HG02759 (cell line): ENCODE results near the gene DGCR6L.
"Not testable (repeated sequence)": the region's sequence is repeated elsewhere in the genome, so short reads cannot be mapped to it uniquely, and the experiment has no call there.

Source experiments
- ATAC-seq: cut with Tn5 transposase; IDR thresholded peaks from one replicate; pipeline ENCODE4 v1.9.1; 2021; ENCODE audit warnings: mild to moderate bottlenecking, moderate library complexity; ENCODE audit not compliant: unreplicated experiment

The DGCR6L gene

DNA sequence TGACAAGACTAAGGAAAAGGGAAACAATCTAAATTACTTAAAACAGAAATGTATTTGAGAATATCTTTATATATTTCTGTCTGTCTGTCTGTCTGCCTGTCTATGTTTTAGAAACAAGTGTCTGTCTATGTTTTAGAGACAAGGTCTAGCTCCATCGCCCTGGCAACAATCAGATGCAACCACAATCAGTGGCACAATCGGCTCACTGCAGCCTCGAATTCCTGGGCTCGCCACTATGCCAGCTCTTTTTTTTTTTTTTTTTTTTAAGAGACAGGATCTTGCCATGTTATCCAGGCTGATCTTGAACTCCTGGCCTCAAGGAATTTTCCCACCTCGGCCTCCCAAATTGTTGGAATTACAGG is 8.7 kb upstream of the DGCR6L start:
- ATAC-seq = not testable (repeated sequence)

DNA sequence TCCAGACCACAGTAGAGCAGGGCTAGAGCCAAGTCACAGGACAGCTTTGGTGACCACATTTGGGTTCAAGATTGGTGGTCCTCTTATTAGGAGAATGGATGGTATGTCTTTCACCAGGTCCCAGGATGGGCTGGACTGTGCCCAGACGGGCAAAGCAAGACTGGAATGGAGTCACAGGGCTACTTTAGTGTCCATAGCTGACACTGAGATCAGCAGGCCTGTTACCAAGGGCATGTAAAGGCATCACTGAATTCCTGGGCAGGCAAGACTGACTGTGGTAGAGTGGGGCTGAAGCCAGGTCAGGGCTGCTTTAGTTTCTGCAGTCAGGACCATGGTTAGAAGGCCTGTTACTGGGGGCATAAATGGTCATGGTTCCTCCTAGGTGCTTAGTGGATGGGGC is 6.1 kb upstream of the DGCR6L start:
- ATAC-seq = not testable (repeated sequence)

DNA sequence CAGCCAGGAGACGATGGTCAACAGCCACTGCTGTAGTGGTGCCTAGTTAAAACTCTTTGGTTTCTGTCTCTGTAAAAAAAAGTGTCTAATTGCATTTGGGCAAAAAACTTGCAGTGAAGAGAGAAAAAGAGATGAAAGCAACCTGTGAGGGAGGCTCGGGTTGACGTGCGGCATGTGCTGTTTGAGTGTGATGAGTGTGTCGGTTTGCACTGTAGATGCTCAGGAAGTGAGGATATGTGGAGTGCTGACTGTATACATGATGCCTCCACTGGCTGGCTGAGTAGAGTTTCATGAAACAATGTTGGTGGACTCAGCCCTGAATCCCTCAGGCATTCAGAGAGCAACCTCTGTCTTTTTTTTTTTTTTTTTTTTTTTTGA is 4.3 kb upstream of the DGCR6L start:
- no peak for ATAC-seq

DNA sequence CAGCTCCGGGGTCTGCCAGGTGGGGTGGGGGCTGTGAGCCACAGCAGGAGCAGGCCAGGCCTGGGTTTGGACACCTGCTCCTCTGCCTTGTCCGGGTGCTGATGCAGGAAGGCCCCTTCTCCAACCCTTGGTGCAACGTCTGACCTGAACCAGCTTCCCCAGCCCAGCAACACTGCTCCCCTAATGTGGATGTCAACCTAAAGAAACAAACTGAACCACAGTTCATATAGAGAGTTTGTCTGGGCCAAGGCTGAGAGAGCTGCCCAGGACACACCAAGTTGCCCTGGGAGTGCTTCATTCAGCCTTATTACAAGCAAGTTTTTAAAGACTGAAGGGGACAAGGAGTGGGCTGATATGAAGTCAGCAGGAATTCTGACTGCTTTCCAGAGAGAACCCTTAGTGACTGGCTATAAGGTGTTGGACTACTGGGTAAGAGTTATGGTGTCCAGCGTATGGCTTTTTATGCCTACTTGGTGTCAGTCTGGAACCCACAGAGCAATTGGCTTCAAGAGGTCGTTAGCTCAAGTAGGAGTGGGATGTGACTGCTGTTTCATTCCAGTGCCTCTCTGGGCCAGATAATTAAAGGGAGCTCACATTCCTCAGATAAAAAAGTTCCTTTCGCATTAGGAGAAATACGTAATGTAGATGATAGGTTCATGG is 1.8 kb upstream of the DGCR6L start:
- not testable (repeated sequence) for ATAC-seq

DNA sequence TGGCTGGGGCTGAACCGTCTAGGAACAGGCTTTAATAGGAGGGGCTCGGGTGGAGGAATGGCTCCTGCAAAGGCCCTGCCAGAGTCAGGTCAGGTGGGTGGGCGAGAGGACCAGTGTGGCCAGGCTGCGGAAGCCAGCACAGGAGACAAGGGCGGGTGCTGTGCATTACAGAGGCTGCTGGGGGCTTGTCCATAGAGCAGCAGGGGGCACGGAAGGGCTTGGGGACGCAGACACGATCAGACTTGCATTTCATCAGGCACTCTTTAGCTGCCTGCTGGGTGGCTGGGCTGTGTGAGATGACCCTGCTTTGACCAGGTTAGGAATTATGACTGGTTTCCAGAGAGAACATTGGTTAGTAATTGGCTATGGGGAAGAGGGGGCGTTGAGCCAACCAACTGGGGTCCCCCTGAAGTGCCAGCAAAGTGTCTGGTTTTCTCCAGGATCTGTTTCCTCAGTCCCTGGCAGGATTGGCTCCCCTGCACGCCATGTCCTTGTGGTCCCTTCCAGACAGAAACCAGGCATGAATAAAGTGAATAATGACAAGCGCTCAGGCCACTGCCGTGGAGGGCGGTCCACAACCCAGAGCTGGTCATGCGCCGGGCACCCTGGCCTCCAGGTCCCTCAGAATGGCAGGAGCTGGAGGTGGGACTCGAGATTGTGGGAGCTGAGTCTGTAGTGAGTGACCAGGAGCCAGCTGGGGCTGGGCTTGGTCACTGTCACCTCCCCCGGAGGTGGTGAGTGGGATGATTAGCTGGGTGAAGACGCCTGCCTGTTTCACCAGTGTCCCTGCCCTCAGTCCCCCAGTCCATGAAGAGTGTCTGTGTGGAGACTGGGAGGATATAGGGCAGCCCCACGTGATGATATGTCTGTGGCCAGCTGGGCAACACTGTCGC is 1.0 kb upstream of the DGCR6L start:
- peak; percentile 5 for ATAC-seq

DNA sequence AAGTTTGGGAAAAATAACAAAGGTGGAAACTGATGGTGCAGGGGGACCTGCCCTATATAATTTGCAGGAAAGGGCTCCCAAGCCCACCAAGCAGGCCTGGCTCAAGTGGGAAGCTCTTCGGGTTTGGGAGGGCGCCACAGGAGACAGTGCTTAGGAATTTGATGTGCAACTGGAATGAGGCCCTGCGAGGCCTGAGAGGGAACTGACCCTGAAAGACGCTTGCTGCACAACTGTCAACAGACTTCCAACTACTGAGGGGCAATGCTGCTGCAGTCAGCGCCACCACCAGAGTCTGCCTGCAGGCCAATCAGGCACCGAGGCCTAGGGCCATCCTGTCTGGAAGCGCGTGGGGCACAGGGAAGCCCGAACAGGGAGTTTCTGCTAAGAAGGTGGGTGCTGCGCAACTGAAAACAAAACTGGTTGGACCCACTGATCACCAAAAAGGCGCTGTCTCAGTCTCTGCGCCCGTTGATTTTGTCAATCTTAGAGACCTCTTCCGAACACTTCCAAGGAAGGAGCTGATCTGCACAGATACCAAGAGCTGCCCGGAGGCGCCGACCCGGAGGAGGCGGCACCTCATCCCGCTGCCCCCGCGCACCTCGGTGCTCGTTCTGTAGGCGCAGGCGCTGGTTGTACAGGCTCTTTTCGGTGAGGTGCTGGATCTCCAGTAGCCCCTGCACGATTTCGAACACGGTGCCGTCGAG is 667 bp downstream of the DGCR6L start:
- ATAC-seq = peak; percentile 6

DNA sequence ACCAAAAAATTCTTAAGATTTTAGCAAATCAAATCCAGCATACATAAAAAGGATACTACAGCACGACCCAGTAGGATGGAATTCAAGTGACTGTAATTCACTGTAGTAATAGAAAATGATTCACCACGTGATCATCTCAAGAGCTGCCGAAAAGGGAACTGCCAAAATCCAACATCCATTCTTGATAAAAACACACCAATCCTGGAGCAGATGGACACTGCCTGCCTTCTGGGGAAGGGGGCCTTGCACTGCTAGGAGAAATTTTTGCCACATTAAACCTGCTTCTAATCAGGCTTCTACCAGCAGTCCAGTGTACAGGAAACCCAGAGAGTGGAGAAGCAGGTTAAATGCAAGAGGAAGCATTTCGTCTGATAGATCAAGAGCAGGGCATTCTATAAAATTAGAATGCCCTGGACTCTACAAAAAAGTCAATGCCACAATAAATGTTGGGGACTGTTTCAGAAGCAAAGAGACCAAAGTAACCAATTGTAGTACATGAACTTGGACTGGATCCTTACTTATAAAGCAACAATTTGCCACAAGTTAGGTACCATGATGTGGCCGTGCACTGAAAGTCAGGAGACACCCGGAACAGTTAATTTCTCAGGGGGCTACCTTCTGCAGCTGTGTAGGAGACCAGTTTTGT is 1.7 kb downstream of the DGCR6L start:
- not testable (repeated sequence) for ATAC-seq

DNA sequence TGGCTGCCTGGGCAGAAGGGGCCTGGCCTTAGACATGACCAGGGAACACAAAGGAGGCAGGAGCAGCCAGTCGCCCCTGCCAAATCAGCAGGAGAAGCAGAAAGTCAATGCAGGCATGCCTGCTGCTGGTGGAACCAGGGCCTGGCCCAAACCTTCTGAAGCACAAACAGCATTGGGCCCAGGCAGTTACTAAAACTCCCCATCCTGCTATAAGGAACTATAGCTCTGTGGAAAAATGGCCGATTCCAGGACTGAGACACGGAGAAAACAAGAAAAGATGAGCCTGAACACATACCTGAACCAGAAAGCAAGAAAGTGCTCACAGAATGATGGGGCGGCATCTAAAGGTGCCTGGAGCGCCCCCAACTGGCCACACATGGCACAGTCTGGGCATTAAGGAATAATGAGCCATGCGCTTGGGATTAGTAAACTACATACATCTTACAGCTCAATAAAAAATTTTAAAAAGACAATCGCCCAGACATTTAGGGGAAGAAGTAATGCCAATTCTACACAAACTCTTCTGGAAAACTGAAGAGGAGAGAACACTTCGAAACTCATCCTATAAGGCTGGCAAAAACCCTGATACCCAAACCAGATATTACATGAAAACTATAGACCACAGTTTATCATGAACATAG is 2.3 kb downstream of the DGCR6L start:
- ATAC-seq = not testable (repeated sequence)

DNA sequence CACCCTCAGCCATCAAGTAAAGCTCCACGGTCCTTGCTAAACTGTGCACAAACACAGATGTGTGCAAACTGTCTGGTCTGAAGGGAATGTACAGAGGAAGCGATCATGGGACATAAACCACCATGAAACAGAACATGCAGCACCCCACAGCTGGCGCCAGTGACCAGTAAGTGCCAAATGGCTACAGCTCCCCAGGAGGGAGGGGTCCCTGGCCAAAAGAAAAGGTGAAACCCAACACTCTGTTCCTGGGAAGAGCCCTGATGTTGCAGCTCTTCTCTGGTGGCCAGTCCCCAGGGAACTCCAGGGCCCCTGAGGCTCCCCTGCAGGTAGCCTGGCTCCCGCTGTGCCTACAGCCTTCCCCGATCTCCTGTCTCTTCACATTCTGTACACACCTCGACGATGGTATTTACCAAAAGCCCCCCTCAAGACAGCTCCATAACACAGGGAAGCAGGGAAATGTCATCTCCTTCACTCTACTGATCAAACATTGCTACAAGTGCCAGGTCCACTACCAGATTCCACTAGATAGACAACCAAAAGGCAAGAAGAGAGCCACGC is 2.9 kb downstream of the DGCR6L start:
- ATAC-seq = no peak

DNA sequence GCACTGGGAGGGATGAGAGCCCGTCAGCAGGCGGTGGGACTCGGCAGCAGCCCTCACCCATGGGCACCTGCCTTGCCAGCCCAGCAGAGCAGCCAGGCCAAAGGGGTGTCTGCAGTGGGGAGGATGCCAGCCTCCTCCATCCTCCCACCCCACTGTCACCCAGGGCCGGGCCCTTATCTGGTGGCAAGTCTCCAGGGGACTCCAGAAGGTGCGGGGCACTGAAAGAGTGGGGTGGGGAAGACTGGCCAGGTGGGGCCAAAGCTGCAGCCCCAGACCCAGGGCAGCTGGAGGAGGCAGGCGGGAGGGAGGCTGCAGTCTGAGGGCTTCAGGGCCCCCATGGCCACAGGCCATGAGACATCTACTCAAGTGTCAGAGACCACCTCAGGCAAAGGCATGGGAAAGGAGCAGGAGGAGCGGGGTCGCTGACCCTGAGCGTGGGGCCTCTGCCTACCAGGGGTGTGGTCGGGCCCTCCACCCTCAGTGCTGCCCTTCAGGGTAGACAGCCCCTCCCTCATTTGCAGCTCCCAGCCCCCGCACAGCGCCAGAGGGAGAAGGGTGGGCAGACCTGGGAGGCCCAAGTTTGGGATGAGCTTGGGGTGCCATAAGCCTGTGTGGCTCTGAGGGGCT is 3.5 kb downstream of the DGCR6L start:
- no peak for ATAC-seq

DNA sequence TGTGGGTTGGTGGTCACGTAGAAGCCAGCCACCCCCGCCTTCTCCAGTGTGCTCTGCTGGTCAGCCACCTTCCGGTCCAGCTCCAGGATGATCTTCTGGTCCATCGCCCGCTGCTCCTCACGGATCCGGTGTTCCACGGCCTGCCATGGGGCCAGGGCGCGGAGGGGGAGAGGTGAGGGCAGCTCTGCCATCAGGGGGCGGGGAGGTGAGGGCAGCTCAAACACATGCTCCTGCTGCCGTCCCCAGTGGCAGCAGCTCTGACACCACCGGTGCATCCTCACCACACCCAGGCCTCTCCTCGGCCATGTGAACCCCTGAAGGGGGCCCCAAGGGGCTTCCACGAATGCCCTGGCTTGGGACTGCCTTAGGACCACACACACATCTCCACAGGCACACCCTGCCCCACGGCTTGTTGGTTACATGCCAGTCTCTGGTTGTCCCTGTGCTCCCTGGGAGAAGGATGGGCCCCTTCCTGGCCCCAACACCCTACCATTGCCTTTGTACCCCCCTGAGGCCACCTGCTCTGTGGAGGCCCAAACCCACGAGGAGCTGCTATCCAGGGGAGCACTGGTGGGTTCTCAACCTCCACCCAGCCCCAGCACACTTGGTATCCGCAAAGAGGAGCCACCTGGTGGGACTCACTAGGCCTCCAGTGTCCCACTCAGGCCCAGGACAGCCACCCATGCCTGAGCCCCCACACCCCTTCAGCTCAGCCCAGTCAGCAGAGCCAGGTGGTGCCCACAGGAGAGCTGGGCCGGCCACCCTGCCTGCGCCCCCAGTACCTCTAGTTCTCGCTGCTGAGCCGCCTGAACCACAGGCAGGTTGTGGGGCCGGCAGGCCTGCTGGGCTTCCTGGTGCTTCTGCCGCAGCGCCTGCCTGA is 4.3 kb downstream of the DGCR6L start:
- no peak for ATAC-seq

DNA sequence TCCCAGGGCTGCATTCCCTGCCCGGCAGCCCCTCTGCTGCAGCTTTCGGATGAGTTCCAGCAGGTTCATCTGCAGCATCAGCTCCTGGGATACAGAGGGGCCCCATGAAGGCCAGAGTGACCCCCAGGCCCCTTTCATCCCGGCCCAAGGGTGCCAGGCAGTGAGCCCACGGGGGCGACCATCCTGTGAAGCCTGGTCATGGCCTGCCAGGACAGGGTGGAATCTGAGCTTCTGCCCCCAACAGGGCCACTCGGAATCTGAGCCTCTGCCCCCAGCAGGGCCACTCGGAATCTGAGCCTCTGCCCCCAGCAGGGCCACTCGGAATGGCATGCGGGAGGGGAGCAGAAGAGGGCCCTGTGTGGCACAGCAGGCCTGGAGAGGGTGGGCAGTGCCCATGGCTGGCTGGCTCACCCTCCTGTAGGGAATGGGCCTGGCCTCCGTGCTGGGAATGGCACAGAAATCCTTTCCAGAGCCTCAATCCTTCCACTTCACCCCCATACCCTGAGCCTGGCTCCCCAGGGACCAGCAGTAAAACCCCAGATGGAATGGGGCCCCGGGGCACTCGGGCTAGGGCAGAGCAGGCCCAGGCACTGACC is 5.0 kb downstream of the DGCR6L start:
- not testable (repeated sequence) for ATAC-seq

DNA sequence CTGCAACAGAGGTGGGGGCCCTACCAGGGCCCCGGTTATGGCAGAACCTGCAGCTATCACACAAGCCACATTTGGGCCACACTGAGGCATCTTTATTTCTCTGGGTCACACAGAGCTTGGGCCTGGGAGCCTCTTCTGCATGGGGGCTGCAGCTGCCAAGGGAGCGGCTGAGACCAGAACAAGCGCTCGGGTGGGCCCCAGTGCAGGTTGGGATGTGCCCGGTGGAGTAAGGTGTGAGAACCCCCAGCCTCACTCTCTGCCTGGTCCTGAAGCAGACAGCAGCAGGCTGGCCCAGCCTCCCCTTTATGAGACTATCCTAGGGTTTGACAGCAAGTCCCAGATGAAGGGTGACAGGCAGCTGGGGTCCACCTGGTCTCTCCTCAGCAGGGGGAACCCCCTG is 5.7 kb downstream of the DGCR6L start:
- not testable (repeated sequence) for ATAC-seq

DNA sequence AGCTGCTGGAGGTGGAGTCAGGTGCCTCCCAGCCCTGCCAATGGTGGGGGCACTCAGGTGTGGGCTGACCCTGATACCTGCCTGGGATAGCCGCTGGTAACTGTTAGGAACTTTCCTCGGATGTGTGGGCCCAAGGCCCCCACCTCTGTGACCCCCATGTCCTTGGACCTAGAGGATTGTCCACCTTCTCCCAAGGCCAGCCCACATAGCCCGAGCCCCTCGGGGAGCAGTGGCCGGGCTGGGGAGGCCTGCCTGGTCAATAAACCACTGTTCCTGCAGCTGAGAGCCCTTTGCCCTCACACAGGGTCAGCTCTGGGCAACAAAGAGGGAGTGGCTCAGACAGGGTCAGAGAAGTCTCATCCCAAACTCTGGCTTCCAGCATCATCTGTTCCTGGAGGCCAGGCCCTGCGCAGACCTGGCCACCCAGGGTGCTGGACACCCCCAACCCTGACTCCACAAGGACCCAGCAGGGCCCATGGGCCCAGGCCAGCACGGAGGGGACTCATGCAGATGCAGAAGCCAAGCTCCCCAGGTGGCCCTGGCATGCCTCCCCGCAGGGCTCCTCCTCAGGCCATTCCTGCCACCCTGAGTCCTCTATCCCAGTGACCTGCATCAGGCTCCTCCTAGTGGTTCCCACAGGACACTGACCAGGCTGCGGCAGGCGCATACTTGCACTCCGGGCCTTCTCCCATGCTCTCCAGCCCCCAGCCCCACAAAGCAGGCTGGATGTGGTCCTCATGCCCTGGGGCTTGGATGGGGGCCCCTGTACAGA is 6.4 kb downstream of the DGCR6L start:
- not testable (repeated sequence) for ATAC-seq

DNA sequence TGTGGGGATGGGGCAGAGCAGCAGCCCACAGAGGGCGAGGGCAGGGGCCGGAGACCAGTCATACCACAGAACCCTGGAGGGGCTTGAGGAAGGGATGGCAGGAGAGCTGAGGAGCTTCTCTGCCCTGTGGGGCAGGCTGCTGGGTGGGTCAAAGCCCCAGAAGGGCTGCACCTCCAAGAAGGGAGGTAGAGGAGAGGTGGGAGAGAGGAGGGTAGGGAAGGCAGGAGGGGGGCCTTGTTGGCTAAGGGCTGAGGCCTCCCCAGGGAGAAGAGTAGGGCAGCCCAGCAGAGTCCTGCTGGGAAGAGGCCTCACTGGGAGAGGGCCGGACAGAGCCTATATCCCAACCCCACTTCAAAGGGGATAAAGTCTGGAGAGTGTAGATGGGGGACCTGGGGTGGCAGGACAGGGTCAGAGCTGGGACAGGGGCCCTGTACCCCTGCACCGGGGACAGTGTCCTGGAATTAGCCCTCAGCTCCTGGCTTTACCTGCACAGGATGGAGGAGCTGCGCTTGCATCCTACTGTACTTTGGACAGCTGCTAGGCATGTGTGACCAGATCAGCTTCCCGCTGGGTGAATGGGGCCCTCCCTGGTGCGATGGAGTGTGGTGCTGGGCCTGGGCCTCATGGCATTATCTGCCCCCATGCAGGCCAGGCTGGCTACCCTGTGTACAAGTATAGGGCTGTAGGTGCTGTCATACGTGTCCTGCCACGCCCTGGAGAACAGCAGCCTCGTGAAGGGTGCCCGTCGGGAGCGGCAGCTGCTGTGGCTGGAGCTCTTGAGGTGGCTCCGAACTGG is 7.3 kb downstream of the DGCR6L start:
- no peak for ATAC-seq

DNA sequence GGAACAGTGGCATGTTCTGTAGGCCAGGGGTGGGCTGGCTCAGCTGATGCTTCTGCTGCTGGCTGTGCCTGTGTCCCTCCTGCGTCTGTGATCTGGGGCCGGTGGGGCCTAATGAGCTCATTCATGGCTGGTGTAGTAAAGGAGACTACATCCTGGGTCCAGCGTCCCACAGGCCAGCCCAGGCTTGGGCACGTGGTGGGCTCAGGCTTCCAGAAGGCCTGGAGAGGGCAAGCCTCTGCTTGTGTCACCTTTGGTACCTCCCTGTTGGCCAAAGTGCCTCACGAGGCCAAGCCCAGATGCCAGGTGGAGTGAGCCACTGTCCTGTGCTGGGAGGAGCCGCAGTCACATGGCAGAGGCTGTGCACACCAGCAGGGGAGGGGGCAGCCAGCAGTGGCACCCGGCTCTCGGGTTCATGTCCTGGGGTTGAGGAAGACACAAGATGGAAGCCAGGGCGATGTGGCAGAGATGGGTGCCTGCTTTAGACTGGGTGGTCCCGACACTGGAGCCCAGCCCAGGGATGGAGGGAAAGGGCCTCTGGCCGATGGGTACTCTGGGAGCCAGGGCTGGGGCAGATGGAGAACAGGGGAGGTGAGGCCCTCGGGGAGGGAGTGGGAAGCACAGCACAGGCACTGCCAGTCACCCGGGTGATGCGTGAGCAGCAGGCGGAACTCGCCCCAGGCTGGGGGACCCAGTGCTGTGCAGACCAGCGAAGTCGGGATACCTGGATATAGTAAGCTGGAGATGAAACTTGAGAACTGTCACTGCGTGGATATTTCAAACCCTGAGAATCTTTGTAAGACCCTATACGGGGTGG is 8.4 kb downstream of the DGCR6L start:
- ATAC-seq = not testable (repeated sequence)
